Epidermal melanocyte (primary cell): ENCODE data around the gene GGNBP2.
"Not testable (repeated sequence)": the region's sequence is repeated elsewhere in the genome, so short reads cannot be mapped to it uniquely, and the experiment has no call there.

Experiments used
- DNase-seq: peaks from one replicate; pipeline ENCODE4 v3.0.0; 2011; ENCODE audit warnings: low spot score; ENCODE audit not compliant: insufficient read length

Gene GGNBP2, protein sequence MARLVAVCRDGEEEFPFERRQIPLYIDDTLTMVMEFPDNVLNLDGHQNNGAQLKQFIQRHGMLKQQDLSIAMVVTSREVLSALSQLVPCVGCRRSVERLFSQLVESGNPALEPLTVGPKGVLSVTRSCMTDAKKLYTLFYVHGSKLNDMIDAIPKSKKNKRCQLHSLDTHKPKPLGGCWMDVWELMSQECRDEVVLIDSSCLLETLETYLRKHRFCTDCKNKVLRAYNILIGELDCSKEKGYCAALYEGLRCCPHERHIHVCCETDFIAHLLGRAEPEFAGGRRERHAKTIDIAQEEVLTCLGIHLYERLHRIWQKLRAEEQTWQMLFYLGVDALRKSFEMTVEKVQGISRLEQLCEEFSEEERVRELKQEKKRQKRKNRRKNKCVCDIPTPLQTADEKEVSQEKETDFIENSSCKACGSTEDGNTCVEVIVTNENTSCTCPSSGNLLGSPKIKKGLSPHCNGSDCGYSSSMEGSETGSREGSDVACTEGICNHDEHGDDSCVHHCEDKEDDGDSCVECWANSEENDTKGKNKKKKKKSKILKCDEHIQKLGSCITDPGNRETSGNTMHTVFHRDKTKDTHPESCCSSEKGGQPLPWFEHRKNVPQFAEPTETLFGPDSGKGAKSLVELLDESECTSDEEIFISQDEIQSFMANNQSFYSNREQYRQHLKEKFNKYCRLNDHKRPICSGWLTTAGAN

DNA sequence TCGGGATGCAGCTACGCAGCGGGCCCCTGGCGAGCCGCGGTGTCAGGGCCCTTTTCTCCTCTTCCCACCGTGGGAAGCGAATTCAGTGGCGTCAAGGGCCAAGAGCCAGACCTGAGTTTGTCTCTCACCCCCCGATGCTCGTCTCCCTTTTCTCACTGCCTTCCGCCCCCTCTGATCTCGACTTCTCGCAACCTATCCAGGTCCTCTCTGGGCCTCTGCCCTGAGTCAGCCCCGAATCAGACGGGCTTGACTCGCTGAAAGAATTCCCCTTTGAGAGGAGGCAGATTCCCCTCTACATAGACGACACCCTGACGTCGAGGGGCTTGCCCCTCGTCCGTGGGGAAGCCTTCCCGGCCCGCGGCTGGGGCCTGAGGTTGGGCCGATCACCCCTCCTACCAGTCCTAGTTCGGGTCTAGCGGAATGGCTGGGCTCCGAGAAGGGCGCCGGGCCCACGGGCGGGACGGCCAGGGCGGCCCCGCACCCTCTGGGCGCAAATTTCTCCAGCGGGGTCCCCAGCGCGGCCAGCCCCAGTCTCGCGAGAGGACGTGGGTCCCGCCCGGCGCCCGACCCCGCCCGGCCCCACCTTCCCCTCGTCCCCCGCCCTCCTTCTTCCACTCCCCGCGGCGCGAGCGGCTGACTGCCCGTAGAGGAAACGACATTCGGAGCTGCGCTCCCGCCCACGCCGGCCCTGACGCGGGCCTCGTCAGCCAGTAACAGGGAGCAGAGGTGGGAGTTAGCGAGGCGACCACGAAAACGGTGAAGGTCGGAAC, at the start of gene GGNBP2:
GGNBP2 (plus strand) TSS at position 613 of the 770 bp plus-strand sequence. CDS start 806 bp downstream, outside the sequence.
- DNase-seq = peak; percentile 73

DNA sequence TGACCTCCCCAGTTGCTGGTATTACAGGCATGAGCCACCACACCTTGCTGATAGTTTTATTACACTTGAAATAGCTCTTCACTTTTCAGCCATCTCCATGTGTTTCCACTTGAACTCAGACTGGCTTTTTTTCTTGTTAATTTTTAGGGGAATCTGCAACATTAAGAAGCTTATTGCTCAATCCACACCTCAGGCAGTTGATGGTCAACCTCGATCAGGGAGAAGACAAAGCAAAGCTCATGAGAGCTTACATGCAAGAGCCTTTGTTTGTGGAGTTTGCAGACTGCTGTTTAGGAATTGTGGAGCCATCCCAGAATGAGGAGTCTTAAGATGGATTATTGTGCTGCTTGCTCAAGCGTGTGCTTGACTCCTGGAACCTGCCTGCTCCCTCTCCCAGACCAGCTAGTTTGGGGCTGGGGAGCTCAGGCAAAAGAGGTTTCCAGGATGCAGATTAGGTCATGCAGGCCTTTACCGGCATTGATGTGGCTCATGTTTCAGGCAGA, 49.6 kb upstream of the GGNBP2 start:
- no peak for DNase-seq

DNA sequence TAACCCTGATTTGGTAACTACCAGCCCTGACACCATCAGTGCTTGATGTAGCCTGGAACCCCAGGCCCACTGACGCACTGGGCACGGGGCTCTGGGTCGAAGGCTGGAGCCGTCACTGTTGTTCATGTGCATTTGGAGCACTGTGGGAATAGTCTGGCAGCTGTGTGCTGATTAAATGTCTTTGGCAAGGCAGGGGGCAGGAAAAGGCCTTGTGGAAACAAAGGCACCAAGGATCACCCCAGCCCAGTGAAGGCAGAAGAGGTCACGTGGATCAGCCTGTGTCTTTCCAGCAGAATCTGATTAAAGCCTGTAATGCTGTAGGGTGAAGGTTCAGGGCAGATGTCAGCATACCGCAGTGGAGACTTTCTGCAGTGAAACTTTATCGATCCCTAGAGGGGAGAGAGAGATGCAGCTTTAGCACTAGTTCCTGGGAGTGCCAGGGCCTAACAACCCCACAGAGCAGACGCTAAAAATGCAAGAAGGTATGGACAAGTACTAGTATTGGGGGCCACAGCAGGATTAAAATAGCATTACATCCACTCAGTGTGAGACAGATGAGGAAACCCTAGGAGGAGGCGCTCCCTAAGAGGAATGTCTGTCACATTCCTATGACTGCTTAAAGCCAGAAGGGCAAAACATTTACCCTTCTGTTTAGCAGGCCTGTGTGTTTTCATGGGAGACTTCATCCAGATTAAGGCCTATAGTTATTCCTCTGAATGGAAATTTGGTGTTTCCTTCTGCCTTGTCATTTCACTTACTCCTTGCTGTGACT, 48.5 kb upstream of the GGNBP2 start:
- DNase-seq = no peak

DNA sequence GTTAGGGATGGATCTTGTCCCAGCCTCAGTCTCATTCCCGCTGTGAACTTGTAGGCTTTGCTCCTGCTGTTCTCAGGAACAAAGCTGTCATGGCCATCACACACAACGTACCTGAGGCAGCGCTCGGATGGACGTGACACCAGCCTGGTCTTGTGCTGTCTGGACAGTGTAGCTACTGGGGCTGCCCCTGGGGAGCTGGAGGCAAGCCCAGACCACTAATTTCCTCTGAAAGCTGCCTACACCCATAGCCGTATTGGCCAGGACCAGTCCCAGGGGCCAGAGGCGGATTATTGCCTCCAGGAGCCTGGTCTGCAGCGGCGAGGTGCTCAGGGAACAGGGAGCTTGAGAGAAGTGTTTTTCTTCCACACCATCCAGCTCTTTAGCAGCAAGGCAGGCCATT, 46.6 kb upstream of the GGNBP2 start:
- no peak for DNase-seq

DNA sequence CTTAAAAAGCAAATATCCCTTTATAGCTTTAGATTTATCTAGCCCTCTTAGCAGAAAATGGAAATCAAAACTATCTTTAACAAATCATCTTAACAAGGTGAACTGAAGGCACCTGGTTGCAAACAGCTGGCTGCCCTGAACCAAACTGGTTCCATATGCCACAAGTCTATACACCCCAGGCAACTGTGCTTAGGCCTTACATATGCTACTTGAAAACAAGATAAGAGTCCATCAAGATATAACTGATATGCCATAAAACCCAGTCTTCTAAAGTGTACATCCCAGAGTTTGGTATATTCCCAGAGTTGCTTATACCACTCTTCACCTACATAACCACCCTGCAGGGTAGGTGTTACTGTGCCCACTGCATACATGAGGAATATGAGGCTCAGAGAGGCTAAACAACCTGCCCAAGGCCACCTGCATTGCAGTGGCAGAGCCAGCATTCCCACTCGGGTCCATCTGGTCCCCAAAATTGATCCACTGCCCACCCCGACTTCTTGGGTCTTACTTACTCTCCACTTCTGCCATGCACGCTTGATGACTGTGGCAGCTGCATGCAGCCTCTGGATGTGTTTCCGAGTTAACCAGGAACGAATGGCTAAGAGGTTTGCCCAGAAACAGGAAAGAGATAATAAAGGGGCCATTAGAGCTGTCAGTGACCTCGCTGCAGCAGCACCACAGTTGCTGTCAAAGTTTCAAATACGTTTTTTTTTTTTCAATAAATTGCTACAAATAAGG, 46.0 kb upstream of the GGNBP2 start:
- no peak for DNase-seq

DNA sequence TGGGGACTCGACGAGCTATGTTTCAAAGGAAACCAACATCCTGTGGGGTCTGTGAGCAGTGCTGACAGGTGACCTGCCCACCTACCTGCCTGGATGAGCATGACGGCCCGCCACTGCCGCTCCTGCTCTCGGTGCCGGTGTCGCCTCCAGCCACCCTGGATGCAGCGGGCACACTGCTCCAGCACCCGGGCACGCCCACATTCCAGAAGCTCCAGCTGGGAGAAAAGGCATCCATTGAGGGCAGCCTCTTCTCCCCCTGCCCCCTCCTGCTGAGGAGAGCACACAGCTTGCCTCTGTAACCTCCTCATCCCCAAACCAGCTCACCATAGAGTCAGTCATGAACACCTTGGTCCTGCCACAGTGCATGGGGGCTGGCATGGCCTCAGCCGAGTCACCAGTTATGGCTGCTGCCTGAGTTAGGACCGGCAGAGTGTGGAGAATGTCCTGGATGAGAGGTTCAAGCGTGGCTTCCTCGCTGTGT, 43.9 kb upstream of the GGNBP2 start:
- DNase-seq = no peak

DNA sequence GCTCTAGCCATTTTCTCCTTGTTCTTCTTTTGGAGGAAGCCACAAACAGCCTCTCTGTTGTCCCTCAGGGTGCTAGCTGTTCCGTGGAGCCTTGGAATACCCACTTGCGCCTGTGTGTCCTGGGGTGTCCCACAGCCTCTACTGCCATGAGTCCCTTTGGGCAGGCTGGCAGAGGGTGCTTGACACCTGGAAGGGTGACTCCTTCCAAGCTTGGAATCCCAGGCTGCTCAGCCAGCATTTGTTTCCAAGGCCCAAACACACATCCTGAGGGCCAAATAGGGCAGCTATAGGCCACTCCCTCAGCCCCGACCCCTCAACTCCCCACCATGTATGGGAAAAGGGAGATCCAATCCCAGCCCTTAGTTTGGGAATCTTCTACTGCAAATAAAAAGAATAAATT, 43.4 kb upstream of the GGNBP2 start:
- no peak for DNase-seq

DNA sequence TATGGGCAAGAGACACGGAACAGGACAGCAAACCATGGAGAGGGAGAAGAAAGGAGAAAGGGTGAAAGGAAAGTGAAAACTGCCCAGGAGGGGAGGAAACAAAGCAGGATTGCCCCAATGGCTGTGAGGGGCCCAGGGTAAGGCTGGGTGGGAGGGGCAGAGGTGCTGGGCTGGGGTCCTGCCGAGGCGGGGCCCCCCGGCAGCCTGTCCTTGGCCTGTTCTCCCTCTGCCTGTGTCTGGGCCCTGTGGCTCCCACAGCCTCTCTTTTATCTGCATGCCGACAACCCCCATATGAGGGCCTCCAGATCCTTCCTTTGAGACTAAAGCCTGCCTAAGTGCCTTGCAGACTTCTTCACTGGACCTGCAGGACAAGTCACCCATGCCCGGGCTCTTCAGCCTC, 42.8 kb upstream of the GGNBP2 start:
- no peak for DNase-seq

DNA sequence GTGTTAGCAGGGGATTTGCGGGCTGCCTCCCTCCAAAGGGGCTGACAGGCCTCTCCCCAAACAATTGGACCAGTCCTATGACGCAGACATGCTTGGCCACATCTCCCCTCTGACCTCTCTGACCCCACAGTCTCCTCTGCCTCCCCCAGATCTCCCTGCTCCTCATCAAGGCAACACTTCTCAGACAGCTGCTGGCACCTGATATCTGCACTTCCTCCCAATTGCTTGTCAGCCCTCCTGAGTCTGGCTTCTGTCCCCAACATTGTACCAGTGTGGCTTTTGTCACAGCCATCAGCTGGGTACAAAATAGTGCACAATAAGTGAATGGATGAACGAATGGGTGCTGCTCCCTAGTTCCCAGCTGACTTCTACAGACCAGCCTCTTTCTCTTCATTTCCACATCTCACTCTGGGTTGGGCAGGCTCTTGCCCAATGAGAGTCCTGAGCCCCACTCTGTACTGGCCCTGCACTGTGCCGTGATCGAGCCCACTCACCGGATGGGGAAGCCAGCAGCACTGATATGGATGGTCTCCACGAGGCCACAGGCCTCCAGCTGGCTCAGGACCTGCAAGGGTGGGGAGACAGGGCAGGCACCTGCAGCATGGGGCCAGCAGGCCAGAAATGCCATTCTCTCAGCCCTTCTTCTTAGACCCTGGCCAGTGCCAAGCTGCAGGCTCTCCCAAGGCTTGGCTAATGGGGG, 41.1 kb upstream of the GGNBP2 start:
- no peak for DNase-seq

DNA sequence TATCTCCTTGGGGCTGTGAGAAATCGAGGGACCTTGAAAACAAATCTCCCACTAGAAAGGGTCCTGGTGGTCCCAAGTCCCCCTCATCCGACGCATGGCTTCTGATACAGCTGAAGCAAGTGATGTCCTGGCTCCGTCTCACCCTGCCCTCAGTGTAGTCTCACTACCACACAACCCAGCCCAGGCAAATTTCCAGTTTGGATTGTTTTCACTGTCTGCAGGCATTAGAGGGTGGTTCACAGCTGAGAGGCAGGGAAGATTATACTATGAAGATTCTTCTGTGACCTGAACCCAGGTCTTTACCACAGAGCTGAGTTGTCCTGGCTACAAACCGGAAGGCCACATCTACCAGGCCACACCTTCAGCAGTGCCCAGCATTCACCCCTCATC, 40.6 kb upstream of the GGNBP2 start:
- no peak for DNase-seq

DNA sequence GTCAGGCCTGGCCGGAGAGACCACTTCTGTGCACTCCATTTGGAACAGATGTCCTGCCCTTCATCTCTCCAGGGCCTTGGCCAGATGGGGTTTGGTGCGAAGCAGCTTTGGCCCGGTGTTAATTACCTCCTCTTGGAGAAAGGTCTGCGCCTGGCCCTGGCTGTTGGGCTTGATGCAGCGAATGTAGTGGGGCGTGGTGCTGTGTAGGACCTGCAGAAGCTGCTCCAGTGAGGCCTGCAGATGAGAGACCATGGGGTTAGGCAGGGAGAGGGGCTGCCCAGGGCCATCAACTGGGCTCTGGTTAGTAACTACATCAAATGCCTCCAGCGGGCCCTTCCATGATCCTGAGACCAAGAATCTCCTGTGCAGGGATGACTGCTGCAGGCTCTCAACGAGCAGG, 39.5 kb upstream of the GGNBP2 start:
- DNase-seq = no peak

DNA sequence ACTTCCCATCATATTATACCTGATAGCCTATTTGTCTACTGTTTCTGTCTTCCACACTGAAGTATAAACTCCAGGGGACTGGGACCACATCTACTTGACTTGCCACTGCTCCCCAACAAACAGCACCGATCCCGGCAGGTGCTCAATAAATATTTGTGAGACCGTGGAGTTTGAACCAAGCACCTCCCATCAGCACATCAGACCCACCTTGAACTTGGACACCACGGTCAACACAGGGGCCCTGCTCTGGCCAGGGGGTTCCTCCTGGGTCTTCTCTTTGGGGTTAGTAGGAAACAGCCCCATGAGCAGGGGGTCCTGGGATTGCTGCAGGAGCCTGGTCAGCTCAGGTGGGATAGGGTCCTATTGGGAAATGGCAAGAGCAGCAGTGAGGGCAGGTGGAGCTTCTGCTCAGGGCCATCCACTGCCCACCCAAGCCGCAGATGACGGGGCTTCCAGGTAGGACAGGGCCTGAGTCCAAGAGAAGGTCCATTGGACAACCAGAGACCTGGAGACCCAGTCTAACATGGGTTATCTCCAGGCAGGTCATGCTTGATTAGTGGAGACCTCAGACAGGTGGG, 38.4 kb upstream of the GGNBP2 start:
- DNase-seq = no peak

DNA sequence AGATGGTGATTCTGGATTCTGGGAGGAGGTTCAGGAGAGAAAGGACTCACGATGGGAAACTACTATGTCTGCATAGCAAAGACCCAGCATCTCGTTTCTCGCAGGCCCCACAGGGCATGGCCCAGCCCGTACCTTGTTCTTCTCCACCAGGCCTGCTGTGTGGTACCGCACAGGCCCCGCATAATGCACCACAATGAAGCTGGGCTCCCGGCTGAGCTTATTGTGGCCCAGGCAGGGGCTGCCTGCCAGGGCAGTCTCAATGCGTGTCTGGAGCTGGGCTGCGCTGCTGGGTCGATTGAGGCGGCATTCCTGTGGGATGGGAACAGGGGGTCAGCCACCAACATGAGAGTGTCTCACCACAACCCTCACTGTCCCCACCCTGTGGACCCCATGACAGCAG, 37.9 kb upstream of the GGNBP2 start:
- DNase-seq = no peak

DNA sequence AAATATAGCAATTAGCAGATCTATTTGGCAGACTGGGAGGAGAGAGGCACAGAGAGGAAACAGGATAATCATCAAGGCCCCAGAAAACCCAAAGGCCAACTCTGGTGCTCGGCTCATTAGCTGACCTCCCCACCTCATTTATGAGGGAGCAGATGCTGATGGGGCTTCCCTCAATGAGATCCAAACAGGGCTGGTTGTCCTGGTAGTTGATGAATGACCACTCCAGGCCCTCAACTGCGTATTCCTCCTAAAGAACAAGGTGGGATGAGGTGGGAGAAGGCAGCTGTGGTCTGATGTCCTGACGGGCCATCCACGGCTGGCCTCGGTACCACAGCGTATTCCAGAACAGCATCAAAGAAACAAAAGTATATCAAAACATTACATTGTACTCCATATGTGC, 37.5 kb upstream of the GGNBP2 start:
- DNase-seq = no peak

DNA sequence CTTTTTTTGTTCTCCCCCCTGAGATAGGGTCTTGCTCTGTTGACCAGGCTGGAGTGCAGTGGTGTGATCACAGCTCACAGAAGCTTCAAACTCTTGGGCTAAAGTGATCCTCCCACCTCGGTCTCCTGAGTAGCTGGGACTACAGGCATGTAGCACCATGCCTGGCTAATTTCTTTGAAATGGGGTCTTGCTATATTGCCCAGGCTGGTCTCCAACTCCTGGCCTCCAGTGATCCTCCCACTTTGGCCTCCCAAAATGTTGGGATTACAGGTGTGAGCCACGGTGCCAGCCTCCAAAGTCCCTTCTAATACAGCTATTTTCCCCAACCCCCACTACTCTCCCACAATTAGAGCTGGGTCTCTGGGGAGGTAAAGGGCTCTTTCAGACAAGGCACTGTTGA, 36.3 kb upstream of the GGNBP2 start:
- not testable (repeated sequence) for DNase-seq

DNA sequence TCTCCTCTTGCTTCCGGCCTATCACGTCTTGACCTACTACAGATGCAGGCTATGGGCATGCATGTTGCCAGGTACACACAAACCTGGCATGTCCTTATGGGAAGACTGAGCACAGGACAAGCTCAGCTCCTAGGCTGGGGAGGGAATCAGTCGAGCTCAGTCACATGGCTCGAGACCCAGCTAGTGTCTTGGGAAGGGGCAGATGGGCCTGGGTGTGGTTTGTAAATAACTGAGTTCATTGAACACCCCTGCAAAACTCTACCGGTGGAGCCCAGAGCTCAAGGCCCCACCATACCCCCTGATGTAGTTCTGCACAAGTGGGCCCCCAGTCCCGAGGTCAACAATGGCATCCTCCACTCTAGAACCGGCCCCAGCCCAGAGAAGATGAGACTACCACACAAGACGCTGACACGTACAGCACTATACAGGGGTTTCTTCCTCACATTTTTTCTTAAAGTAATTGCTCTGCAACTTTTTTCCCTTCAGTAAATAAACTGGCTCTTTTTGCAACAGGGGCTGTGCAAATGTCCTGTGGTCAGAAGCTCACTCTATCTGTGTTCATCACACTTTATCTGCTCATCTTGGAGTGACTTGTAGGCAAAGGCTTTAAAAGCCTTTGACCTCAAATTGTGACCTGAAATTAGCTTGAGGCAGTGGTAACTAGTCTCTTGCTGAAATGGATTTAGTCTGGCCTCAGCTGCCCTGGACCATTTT, 35.3 kb upstream of the GGNBP2 start:
- no peak for DNase-seq

DNA sequence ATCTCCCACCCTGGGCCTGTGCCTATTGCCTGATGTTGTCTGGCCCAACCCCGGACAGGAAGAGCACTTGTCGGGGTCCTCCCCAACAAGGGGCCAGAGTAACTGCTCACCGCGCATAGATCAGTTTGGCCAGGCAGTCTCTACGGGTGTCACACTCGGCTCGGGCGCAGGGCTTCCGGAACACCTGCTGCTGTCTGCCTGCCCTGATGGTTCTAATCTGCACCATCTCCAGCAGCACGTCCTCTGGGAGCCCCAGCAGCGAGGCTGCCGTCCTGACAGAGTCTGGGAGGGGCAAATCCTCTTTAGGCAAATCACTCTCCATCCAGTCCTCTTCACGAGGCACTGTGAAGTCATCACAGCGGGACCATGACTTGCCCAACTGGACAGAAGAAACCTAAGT, 34.1 kb upstream of the GGNBP2 start:
- no peak for DNase-seq

DNA sequence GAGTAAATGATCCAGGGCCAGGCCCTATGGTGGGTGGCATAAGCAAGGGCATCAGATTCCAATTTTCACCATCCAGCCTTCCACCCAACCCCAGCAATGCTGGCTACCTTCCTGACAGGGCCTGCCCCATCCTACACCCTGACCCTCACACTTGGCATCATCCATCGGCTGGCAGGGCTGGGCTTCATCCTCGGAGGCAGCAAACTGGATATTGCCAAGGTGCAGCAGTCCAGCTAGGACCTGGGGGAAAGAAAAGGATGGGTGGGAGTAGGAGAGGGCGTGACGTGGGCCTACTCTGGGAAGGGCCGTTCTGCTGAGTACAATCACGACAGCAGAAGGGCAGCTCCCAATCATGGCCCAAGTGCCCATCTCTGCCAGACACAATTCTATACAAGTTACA, 33.5 kb upstream of the GGNBP2 start:
- DNase-seq = no peak

DNA sequence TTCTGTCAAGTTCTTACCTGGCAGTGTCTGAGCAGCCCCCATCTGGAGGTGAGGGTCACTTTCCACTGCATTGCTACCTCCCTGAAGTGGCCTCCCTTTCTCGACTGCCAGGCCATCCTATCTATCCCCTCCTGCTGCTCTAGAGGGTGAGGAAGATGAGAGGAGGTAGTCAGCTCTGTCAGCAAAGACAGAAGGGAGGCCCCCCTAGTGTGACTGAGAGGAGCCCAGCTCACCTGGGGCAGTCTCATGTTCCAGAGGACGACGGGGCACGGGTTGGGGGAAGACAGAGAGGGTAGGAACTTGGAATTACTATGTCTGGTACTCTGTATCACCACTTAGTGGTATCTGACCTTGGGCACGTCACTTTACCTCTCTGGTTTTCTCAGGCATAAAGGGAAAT, 32.1 kb upstream of the GGNBP2 start:
- DNase-seq = no peak
